HepG2 (cell line): ENCODE measurements around the gene SVBP. TPM values are rescaled to one million over a fixed set of nuclear protein-coding genes. Genes with fewer than 3 reads are reported as not detected.

Experiments used
- CREM ChIP-seq, 2 experiments: sonication (generic) in 1 of 2; formaldehyde crosslinking in 1 of 2; IDR thresholded peaks; 2 replicates each; pipeline versions ENCODE4 v1.4.0 to v1.6.1; 2016 to 2020; ENCODE audit warnings: antibody characterized with exemption in 1 of 2, mild to moderate bottlenecking in 1 of 2, missing genetic modification reagents in 1 of 2
- DMAP1 ChIP-seq: IDR thresholded peaks from 2 replicates; pipeline ENCODE4 v1.6.1; 2016
- DNMT1 ChIP-seq: sonication (generic); formaldehyde crosslinking; IDR thresholded peaks from 2 replicates; pipeline ENCODE4 v1.5.1; 2020; ENCODE audit warnings: mild to moderate bottlenecking, missing genetic modification reagents
- FOXA3 ChIP-seq: IDR thresholded peaks from 2 replicates; pipeline ENCODE4 v1.6.1; 2016; ENCODE audit warnings: missing genetic modification reagents, missing compliant biosample characterization
- HES4 ChIP-seq: sonication (generic); formaldehyde crosslinking; IDR thresholded peaks from 2 replicates; pipeline ENCODE4 v1.9.0; 2021; ENCODE audit warnings: mild to moderate bottlenecking, missing genetic modification reagents, borderline replicate concordance
- MBNL3 ChIP-seq: fragments of 250-450 bp; sonication (Bioruptor Pico); conservative IDR thresholded peaks from 2 replicates; pipeline ENCODE4 v1.8.0; 2022; ENCODE audit warnings: mild to moderate bottlenecking, inconsistent platforms
- MTF1 ChIP-seq: sonication (generic); formaldehyde crosslinking; IDR thresholded peaks from 2 replicates; pipeline ENCODE4 v1.5.0; 2020; ENCODE audit warnings: missing genetic modification reagents
- PAWR ChIP-seq: sonication (generic); formaldehyde crosslinking; IDR thresholded peaks from 2 replicates; pipeline ENCODE4 v1.4.0; 2020; ENCODE audit warnings: missing genetic modification reagents, mild to moderate bottlenecking, borderline replicate concordance
- PHF21A ChIP-seq: sonication (generic); formaldehyde crosslinking; IDR thresholded peaks from 2 replicates; pipeline ENCODE4 v1.5.0; 2020; ENCODE audit warnings: mild to moderate bottlenecking, missing genetic modification reagents
- RFXAP ChIP-seq: sonication (generic); formaldehyde crosslinking; IDR thresholded peaks from 2 replicates; pipeline ENCODE4 v1.4.0; 2020; ENCODE audit warnings: missing genetic modification reagents, borderline replicate concordance
- STAG1 ChIP-seq: sonication (generic); formaldehyde crosslinking; IDR thresholded peaks from 2 replicates; pipeline ENCODE4 v1.4.0; 2020; ENCODE audit warnings: missing genetic modification reagents
- ZBTB7B ChIP-seq: sonication (generic); formaldehyde crosslinking; IDR thresholded peaks from 2 replicates; pipeline ENCODE4 v1.4.0; 2020; ENCODE audit warnings: missing genetic modification reagents
- ZFP36 ChIP-seq: fragments of 150-350 bp; IDR thresholded peaks from 2 replicates; pipeline ENCODE4 v1.6.1; 2018; ENCODE audit warnings: borderline replicate concordance, low read length, low read depth; ENCODE audit not compliant: partially characterized antibody
- ZMYM4 ChIP-seq: sonication (generic); formaldehyde crosslinking; IDR thresholded peaks from 2 replicates; pipeline ENCODE4 v1.8.1; 2023; ENCODE audit warnings: mild to moderate bottlenecking, missing genetic modification reagents
- ZNF180 ChIP-seq: sonication (generic); formaldehyde crosslinking; IDR thresholded peaks from 2 replicates; pipeline ENCODE4 v1.4.0; 2020; ENCODE audit warnings: low read depth, missing genetic modification reagents, borderline replicate concordance
- ZNF230 ChIP-seq: sonication (generic); formaldehyde crosslinking; IDR thresholded peaks from 2 replicates; pipeline ENCODE4 v1.4.0; 2020; ENCODE audit warnings: mild to moderate bottlenecking, missing genetic modification reagents
- ZNF280B ChIP-seq: sonication (generic); formaldehyde crosslinking; IDR thresholded peaks from 2 replicates; pipeline ENCODE4 v1.5.0; 2020; ENCODE audit warnings: missing genetic modification reagents, mild to moderate bottlenecking, borderline replicate concordance
- ZNF296 ChIP-seq: sonication (generic); formaldehyde crosslinking; conservative IDR thresholded peaks from 2 replicates; pipeline ENCODE4 v1.5.0; 2020; ENCODE audit warnings: mild to moderate bottlenecking, missing genetic modification reagents
- ZNF510 ChIP-seq: sonication (generic); formaldehyde crosslinking; IDR thresholded peaks from 2 replicates; pipeline ENCODE4 v1.4.0; 2020; ENCODE audit warnings: low read depth, mild to moderate bottlenecking, missing genetic modification reagents
- ZNF766 ChIP-seq: sonication (generic); formaldehyde crosslinking; IDR thresholded peaks from 2 replicates; pipeline ENCODE4 v1.5.0; 2020; ENCODE audit warnings: missing genetic modification reagents, borderline replicate concordance
- ZNF841 ChIP-seq: sonication (generic); formaldehyde crosslinking; IDR thresholded peaks from 2 replicates; pipeline ENCODE4 v1.8.1; 2023; ENCODE audit warnings: missing genetic modification reagents, borderline replicate concordance
- polyA plus RNA-seq, 8 experiments: library from polyadenylated mRNA; depleted of rRNA in 3 of 8; stranded (reverse) in 7 of 8; unstranded in 1 of 8; fragments of >200 nt; fragmentation: Illumina TruSeq in 4 of 8; extraction: Trizol in 4 of 8; gene quantifications; 2 replicates each; pipeline versions ENCODE4 v1.2.1 to v1.2.3, GENCODE V29; 2011 to 2016; ENCODE audit warnings: low read depth in 4 of 8, missing spikeins in 1 of 8, mixed read lengths in 1 of 8; ENCODE audit not compliant: insufficient read depth in 1 of 8
- total RNA-seq, 5 experiments: library from RNA; depleted of rRNA; stranded (reverse); fragments of >200 nt; fragmentation: Illumina TruSeq; extraction: Trizol; gene quantifications; 2 replicates each; pipeline ENCODE4 v1.2.3, GENCODE V29; 2016; ENCODE audit warnings: low read depth in 1 of 5
- TF ChIP-seq, protein P1 (sequence below): sonication (generic); formaldehyde crosslinking; IDR thresholded peaks from 2 replicates; pipeline ENCODE4 v1.5.1; 2020; ENCODE audit warnings: mild to moderate bottlenecking, moderate library complexity, missing genetic modification reagents
- TF ChIP-seq, protein P2 (sequence below), 2 experiments: sonication (generic) in 1 of 2; formaldehyde crosslinking in 1 of 2; IDR thresholded peaks; 2 replicates each; pipeline versions ENCODE4 v1.4.0 to v1.6.1; 2018 to 2020; ENCODE audit warnings: missing genetic modification reagents in 2 of 2, borderline replicate concordance in 1 of 2, low read depth in 1 of 2, mild to moderate bottlenecking in 1 of 2, missing biosample characterization in 1 of 2
- TF ChIP-seq, protein P3 (sequence below): sonication (generic); formaldehyde crosslinking; IDR thresholded peaks from 2 replicates; pipeline ENCODE4 v1.8.1; 2023; ENCODE audit warnings: mild to moderate bottlenecking, missing genetic modification reagents

Gene SVBP
- total and polyA plus RNA-seq, 2 of the 13 experiments (the other 11 are each of a cell fraction or from before 2014, with no cell fraction given) = 28.8 to 48.2 TPM

DNA sequence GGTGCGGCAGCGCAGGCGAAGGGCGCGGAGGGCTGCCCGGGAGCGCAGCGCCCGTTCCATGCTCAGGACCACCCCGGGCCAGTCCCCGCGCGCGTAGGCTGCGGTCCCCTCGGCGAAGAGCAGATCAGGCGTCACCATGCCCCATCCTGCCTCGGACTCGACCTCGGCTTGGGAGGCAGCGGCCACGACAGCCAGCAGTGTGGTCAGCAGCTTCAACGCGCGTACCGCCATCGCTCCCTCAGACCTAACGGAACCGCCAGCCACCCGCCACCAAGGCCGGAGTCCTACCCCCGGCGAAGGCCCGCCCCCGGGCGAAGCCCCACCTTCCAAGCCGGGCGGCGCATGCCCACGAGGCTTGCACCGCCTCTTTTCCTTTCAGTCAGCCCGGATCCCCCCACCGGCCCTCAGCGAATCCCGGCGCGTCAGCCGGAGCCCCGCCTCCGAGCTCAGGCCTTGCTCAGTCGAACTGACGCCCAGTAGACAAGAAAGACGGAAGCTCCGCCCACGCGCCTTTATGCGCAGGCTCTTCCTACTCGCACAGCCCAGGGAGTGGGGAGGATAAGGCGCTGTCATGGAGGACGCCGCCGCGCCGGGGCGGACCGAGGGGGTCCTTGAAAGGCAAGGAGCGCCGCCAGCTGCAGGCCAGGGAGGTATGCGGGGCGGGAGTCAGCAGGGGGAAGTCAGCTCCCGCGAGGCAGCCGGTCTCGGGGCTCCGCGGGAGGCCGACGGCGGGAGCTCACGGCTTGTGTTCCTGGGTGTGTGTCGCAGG, 50.3 kb downstream of the SVBP start, which contains the start of the genes C1orf50 and P3H1 (continued):
- TF ChIP-seq RFXAP (CRISPR knock-in tag) (peak; percentile 21; the same call in 1 of the 2 replicates), PAWR (CRISPR knock-in tag) (peak; percentile 82; the same call in 1 of the 2 replicates), PHF21A (peak; percentile 26; the same call in 1 of the 2 replicates), ZNF180 (0 out of 2 replicates have a peak, but pooled peaks have one; percentile 54), MTF1 (CRISPR knock-in tag) (peak; percentile 25; the same call in 1 of the 2 replicates), ZBTB7B (CRISPR knock-in tag) (peak; percentile 75), DNMT1 (no peak), ZMYM4 (peak; percentile 81), DMAP1 (CRISPR knock-in tag) (peak; percentile 68; the same call in 1 of the 2 replicates), ZNF510 (CRISPR knock-in tag) (peak; percentile 95; the same call in 1 of the 2 replicates), ZNF280B (CRISPR knock-in tag) (0 out of 2 replicates have a peak, but pooled peaks have one; percentile 19), ZNF766 (CRISPR knock-in tag) (peak; percentile 85), ZNF230 (peak; percentile 81; the same call in 1 of the 2 replicates), ZFP36 (no peak), FOXA3 (CRISPR knock-in tag) (peak; percentile 31; the same call in 1 of the 2 replicates), HES4 (CRISPR knock-in tag) (peak; percentile 37; the same call in 1 of the 2 replicates), STAG1 (CRISPR knock-in tag) (no peak), ZNF296 (no peak), ZNF841 (CRISPR knock-in tag) (no peak), CREM (IDR thresholded peaks at IDR 0.05) (peak; percentile 27; the same call in 1 of the 2 replicates), CREM (CRISPR knock-in tag; IDR thresholded peaks at IDR 0.05) (no peak), MBNL3 (CRISPR knock-in tag) (no peak)
- TF ChIP-seq, protein P1, sequence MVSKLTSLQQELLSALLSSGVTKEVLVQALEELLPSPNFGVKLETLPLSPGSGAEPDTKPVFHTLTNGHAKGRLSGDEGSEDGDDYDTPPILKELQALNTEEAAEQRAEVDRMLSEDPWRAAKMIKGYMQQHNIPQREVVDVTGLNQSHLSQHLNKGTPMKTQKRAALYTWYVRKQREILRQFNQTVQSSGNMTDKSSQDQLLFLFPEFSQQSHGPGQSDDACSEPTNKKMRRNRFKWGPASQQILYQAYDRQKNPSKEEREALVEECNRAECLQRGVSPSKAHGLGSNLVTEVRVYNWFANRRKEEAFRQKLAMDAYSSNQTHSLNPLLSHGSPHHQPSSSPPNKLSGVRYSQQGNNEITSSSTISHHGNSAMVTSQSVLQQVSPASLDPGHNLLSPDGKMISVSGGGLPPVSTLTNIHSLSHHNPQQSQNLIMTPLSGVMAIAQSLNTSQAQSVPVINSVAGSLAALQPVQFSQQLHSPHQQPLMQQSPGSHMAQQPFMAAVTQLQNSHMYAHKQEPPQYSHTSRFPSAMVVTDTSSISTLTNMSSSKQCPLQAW (CRISPR knock-in tag) = peak; percentile 62
- TF ChIP-seq, protein P2, sequence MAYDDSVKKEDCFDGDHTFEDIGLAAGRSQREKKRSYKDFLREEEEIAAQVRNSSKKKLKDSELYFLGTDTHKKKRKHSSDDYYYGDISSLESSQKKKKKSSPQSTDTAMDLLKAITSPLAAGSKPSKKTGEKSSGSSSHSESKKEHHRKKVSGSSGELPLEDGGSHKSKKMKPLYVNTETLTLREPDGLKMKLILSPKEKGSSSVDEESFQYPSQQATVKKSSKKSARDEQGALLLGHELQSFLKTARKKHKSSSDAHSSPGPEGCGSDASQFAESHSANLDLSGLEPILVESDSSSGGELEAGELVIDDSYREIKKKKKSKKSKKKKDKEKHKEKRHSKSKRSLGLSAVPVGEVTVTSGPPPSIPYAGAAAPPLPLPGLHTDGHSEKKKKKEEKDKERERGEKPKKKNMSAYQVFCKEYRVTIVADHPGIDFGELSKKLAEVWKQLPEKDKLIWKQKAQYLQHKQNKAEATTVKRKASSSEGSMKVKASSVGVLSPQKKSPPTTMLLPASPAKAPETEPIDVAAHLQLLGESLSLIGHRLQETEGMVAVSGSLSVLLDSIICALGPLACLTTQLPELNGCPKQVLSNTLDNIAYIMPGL (CRISPR knock-in tag; IDR thresholded peaks at IDR 0.05; ENCODE audit: borderline replicate concordance in 1 of 2, low read depth in 1 of 2) = peak; percentile 40 to 73; a peak in 3 of 4 replicates
- TF ChIP-seq, protein P3, sequence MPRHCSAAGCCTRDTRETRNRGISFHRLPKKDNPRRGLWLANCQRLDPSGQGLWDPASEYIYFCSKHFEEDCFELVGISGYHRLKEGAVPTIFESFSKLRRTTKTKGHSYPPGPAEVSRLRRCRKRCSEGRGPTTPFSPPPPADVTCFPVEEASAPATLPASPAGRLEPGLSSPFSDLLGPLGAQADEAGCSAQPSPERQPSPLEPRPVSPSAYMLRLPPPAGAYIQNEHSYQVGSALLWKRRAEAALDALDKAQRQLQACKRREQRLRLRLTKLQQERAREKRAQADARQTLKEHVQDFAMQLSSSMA = no peak
